GM21367 (cell line): Measurements from ENCODE around the gene EEFSEC.

Source experiments
- ATAC-seq: cut with Tn5 transposase; IDR thresholded peaks from one replicate; pipeline ENCODE4 v1.9.1; 2021; ENCODE audit not compliant: unreplicated experiment

Gene EEFSEC

DNA sequence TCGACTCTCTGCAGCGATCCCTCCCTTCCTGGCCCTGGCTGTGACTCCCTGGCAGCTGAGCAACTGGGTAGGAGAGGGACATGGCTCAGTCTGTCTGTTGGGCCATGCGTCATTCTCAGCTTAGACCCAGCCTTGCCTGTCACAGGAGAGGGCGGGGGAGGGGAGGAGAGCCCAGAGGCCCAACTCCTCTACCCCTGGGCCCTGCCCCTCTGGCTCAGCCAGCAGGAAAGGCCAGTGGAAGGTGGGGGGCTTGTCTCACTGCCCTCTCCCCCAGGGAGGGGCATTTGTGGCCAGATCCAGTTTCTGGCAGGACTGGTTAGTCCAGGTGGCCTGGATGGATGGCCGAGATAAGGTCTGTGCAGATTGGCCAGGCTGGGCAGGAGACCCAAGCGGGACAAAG, 281.8 kb downstream of the EEFSEC start:
- ATAC-seq = no peak

DNA sequence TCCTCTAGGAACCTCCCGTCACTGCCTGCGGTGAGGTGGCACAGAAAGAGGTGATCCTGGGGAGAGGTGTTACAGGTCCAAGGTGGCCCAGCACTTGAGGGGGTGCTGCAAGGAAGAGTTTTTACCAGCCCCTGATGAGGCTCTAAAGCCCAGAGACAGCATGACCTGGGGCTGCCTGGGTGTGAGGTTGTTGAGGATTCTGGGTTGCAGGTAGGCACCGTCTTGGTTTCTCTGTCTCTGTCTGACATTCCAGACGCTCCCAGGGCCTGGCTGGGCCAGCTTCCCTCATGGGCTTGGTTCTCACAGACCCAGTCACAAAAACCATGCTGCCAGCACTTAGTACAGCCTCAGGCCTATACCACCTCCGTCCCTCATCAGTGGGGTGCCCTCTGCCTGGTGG, 282.3 kb downstream of the EEFSEC start:
- no peak for ATAC-seq

DNA sequence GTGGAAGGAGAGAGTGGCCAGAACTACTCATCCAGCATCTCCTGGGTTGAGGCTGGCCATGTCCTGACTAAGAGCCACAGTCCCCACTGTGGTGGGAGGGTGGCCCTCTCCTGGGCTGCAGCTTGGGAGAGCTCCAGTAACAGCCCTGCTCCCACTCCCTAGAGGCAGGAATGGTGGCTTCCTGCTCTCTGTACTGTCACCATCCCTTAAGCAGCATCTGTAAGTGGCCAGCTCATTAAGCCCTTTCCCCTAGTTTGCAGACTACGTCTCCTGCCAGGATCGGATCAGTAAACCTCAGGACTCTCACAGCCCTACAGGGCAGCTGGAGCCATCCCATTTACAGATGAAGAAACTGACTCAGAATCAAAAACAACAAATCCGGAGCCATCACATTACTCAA, 282.9 kb downstream of the EEFSEC start:
- ATAC-seq = no peak

DNA sequence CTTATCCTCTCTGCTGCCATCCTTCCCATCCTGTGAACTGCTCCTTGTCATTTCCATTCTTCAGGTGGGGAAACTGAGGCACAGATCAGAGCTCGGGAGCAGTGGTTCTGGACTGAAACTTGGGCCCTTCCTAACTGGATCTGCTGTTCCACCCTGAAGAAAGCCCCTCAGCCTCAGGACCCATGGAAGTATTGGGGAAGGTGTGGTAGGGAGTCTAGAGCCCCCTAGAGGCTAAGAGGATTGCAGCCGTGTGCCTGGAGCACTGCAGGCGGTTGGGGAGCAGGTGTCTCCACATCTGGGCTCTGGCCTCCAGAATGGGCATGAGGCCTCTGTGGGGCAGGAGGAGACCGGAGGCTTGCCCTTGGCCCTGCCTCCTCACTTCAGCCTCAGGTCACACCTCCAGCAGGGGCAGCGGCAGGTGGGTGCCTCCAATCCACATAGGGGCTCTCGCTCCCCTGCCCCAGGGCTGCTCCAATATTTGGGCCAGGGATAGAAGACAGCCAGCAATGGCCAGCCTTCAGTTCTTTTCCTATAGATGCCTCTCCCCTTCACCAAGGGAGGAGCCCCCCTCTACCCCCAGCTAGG, 285.3 kb downstream of the EEFSEC start:
- no peak for ATAC-seq

DNA sequence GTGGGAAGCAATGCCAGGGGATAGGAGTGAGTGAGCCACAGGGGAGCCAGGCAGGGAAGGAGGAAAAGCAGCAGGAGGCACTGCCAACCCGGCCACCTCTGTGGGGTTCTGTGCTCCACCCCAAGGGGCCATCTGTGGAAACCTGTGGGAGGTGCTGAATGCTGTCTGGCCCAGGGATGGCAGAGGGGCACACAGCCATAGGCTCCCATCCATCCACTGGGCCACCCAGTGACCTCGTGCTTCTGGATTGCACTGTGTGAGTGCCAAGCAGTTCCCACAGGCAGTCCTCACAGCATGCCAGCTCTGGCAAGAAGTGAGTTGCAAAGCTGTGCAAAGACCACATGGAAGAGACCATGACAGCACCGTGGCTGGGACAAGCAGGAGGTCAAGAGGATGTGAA, 285.9 kb downstream of the EEFSEC start:
- ATAC-seq = no peak

DNA sequence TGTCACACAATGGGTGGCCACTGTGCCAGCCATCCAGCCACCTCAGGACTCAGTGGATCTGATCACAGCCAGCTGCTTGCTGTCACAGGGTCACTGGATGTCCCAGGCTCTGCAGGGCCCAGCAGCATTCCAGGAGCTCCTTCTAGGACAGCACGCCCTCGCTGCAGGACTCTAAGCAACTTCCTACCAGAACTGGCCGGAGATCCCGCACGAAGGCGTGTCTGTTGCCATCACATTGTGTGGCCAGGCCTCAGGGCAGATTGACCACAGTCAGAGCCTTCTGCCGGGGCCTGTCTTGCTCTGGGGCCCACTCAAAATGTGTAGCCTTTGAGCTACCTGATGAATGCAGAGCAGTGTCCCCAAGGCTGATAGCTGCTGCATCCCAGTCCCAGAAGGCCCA, 288.8 kb downstream of the EEFSEC start:
- ATAC-seq = no peak

DNA sequence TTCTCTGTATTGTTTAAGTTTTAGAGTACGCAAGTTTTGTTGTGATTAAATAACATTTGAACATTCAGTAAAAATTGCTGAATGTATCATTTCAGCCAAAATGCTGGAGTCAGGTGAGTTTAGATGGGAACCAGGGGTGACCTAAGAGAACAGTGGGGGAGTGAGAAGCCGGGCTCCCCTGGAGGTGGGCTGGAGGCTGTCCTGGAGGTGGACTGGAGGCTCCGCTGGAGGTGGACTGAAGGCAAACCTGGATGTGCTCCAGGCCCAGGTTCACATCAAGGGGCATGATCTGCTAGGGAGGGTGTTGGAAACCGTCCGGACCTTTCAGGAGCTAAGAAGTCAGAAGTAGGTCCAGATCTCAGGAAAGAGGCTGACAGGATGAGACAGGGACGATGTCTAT, 289.7 kb downstream of the EEFSEC start:
- ATAC-seq = no peak

DNA sequence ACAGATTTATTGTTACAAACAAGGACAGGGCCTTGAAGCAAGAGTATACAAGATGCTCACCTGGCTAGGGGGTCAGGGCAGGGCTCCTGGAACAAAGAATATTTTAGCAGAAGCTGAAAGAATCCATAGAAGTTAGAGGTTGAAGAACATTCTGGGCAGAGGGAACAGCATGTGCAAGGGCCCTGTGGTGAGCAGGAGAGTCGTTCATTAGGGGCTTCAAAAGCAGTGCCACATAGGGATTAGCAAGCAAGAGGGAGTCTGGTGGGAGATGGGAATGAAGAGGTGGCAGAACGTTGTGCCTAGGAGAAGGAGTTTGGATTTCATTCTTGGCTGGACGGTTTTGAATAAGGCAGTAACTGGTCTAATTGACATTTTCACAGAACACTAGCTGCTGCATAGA, 290.5 kb downstream of the EEFSEC start:
- no peak for ATAC-seq

DNA sequence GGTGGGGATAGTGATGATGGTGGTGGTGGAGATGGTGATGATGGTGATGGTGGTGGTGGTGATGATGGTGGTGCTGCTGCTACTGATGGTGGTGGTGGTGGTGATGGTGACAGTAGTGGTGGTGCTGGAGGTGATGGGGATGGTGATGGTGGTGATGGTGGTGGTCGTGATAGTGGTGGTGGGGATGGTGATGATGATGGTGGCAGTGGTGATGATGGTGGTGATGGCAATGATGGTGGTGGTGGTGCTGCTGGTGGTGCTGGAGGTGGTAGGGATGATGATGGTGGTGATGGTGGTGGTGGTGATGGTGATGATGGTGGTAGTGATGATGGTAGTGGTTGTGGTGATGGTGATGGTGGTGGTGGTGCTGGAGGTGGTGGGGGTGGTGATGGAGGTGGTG, 292.1 kb downstream of the EEFSEC start:
- ATAC-seq = no peak

DNA sequence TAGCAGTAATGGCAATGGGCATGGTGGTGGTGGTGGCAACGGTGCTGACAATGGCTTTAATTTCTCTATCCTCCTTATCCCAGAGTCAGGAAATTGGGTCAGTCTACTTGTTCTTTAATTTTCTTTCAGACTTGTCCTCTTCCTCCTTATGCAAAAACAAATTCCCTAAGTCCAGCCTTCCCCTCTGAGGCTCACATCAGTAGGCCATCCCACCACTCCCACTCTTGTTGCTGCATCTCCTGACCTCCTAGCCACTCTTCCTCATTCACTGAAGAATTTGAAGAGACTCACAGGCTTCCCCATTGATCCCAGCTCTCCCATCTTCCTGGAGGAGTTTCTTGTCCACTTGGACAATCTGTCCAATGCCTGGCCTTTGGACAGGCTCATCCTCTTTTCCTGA, 293.5 kb downstream of the EEFSEC start:
- ATAC-seq = no peak

DNA sequence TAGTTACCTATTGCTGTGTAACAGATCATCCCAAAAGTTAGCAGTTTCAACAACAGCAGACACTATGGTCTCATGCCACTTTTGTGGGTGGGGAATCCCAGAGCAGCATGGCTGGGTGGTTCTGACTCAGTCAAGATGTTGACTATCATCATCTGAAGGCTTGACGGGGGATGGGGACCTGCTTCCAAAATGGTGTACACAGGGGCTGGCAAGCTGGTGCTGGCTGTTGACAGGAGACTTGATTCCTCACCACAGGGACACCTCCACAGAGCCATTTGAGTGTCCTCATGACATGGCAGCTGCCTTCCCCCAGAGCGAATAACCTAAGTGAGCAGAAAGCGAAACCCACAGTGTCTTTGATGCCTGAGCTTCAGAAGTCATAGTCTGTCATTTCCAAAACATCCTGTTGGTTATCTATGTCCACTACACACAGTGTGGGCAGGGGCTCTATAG, 294.3 kb downstream of the EEFSEC start:
- ATAC-seq = no peak

DNA sequence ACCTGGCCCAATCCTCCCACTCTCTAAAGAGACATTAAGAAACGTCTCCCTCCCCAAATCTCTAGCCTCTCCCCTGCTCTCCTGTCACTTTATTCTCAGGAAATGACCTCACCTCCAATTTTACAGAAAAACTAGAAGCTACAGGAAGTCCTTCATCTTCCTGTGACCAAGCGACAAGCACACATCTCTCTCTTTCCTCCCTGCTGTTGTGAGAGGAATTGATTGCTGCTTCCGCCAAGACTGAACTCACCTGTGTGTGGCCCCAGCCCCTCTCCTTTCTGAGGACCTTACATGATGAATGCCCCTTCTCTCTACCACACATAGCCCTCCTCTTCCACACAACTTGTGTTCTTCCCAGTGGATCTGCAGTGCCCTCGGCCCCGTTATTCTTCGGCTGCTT, 295.2 kb downstream of the EEFSEC start:
- no peak for ATAC-seq

DNA sequence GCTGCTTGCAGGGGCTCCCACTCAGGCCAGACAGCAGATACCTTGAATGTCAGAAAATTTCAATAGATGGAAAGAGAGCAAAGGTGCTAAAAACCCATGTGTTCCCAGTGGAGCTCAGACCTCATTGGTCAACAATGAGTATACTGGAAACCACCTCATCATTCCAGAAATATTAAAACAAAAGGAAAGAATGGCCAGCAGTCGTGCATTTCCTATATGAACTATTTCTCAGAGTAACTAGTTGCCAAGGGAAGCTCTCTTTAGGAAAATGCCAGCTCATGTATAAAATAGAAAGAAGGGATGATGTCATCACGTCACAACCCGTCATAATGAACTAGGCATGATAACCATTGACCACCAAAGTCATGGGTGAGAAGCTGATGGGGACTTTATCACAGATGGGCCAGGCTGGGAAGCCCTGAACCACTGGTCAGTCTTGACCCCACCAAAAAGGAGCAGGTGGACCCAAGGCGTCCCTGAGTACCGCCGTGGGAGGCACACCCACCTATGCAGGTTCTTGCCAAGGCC, 295.9 kb downstream of the EEFSEC start:
- ATAC-seq = no peak

DNA sequence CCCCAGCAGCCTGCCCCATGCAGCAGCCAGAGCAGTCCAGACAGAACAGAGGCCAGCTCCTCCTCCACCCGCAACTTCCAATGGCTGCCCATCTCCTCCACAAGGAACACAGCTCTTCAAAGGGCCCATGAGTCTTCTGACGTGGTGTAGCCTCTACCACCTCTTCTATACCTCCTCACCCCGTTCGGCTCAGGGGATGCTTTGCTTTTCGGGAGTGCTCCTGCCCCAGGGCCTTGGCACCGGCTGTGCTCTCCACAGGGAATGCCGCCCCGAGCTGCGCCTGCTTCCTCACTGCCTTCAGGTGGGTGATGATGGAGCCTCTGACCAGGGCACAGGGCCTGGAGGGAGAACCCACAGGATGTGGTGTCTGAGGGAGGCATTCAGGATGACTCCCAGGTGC, 298.8 kb downstream of the EEFSEC start:
- ATAC-seq = no peak

DNA sequence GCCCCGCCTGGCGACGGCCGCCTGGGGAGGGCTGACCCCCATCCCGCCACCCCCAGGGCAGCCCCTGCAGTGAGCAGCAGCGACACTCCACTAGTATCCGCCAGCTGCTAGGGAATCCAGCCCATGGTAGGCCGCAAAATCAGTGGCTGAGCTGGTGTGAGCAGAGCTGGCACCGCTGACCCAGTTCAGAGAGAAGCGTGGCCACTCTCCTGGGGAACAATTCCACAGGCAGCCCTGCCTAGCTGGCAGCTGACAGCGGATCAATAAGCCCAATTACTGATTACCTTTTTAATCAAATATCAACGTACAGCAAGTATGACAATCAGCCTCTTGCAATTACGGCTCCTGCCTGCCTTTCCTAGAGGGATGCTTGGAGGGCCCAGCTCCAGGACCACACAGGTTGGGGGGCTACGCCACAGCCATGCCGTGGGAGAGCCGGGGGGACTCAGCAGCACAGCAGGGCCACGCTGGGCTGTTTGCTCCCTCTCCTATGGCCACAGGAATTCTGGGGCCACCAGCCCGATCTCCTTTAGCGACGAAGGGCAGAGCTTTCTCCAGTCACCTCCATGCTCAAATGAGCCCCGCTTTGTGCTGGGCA, 299.5 kb downstream of the EEFSEC start:
- ATAC-seq = no peak

DNA sequence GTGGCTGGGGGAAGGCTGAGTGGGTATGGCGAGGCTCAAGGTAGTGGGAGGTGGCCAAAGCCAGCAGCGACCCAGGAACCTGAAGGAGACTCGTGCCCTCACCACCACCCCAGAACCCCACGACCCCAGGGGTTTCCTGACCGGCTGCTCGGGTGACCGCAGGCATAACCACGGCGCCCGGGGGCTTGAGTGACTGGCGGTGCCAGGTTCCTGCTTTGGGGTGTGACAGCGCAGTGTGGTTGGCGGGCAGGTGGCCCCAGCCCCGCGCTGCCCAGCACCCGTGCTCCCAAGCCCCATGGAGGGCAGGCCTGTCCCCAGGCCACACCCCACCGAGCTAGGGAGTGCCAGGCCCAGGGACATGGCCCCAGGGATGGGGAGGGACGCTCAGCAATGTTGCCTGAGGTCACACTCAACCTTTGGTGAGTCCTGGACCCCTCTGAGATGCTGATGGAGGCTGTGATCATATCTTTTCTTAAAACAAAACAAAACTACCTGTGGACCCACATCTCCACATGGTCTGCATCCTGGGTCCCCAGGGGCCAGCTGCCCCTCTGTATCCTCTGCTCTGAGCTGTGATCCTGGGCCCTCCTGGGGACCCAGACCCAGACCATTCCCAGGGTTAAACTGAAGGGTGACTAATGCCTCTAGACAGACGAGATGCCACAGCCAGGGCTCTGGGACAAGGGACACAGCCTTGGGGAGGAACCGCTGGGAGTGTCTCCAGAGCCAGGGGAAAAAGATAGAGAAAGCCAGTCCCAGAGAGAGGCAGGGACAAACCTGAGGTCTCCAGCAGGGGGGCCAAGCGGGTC, 300.4 kb downstream of the EEFSEC start:
- ATAC-seq = no peak

DNA sequence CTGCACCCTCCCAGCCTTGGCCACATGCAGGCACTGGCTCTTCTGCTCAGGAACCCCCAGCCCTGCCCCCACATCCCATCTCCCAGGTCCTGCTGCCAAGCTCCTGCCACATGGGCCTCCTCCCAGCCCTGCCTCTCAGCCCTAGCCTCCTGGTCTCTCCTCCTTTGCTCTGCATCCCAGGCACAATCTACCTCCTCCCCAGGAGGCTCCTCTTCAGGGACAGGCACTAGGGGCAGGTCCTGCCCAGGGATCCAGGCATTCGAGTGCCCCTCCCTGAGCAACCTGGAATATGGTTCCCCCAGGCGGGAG, 301.0 kb downstream of the EEFSEC start:
- ATAC-seq = no peak

DNA sequence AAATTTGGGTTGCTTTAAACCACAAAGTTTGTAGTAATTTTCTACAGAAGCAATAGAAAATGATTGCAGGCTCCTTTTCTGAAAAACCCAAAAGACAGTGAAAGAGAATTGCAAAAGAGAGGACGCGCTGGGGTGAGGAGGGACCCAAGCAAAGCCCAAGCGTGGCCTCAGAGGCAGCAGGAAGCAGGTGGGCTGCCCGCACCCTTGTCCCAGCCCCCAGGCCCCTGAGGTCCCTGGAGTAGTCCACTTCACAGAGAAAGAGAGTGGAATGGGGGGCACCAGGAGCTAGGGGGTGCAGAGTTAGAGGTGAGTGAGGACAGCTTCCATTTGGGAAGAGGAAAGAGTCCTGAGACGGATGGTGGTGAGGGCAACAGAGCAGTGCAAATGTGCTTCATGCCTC, 301.8 kb downstream of the EEFSEC start:
- ATAC-seq = no peak

DNA sequence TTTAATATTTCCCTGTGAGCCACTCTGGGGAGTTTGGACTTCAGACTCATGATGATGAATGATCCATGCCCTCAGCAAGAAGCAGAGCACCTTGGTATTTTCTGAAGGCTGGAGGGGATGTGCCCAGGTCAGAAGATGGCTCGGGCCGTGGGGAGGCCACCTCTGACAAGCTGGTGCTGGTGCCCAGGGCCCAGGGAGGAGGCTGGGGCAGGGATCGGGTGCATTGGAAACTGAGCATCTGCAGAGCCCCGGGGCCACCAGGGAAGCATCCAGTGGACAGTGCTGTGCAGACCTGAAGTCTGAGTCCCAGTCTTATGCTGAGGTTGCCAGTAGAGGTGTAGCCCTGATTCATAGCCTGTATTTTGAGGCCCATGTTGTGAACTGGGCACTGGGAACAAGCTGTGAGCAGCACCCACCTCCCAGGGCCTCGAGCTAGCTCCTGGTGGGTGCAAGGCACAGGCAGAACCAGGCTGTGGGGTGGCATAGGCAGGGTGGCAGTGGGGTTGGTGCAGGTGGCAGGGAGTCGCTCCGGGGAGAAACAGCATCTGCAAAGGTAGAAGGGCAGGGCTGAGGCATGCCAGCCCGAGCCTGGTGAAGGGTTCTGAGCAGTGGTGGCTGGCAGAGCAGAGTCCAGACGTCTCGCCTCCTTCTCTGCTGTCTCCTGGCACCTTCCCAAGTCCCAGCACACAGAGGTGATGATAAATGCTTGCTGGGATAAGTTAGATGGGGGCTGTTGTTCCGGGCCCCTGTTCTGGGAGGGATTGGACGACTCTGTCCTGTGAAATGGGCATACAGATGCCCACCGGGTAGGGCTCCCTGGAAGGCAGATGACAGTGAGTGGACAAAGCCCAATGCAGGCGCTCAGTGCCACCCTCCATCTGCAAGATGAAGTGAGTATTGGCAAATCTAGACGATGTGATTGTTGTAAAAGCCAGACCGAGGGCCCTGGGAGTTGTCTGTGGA, 302.8 kb downstream of the EEFSEC start:
- ATAC-seq = no peak

DNA sequence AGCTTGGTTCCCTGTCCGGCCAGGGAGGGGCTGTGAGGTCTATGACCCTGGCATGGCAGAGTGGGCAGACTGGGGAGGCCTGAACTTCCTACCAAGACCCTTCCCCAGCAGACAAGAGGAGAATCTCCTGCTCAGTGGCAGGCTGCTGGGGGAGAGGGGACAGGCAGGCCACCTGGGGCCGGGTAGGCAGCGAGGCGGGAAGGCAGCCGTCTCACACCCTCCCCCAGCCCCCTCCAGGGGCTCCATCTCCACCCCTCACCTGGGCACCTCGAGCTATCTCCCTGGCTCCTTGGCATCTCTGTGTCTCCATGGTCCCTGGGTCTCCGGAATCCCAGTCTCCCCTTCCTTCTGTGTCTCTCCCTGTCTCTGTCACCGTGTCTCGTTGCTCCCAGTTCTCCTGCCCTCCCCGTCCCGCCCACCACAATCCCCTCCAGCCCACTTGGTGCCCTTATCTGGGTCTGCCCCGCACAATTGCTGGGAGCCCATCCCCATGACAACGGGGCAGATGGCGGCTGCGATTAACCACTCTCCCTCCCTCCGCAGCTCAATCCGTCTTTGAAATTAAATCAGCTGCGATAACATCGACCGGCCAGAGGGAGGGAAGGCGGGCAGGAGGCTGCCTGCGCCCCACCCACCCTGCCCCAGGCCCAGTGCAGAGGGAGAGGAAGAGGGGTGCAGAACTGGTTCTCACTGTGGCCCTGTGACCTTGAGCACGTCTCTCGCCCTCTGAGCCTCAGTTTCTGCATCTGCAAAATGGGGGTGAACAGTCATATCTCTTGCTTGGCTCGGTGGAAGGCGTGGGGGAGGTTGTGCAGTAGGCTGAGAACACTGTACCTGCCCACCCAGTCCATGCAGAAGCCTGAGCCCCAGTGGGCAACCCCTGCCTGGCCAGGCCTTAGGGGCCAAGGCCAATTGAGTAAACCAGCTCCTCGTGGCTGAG, 303.8 kb downstream of the EEFSEC start:
- no peak for ATAC-seq
